NCI-H446 (cell line): Measurements from ENCODE around the gene C2CD4B.

ENCODE experiments used
- DNase-seq, 2 experiments: peaks; one replicate each; lab custom pipeline; 2025; lab: John Stamatoyannopoulos, UW

Gene C2CD4B

GRCh38 chr15:62147551-62147950, 17.5 kb downstream of the C2CD4B start:
- DNase-seq, result no peak

DNA sequence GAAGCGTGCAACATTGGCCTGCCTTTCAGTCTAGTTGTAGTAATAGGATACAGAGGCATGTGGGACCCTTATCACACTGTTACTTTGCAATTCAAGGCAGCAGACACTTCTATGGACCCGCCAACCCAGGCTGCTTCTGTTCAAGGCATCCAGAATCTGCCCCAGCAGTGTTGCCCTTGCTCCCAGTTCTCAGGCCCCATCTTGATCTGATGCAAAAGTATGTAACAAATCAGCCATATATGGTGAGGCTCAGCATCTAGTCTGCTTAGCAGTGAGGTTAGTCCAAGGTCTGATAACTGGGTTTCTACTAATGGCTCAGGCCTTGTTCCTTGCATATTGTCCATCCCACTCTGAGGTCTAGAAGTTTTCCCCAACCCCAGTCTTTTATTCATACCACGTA, 17.9 kb downstream of the C2CD4B start:
- no peak for DNase-seq

DNA sequence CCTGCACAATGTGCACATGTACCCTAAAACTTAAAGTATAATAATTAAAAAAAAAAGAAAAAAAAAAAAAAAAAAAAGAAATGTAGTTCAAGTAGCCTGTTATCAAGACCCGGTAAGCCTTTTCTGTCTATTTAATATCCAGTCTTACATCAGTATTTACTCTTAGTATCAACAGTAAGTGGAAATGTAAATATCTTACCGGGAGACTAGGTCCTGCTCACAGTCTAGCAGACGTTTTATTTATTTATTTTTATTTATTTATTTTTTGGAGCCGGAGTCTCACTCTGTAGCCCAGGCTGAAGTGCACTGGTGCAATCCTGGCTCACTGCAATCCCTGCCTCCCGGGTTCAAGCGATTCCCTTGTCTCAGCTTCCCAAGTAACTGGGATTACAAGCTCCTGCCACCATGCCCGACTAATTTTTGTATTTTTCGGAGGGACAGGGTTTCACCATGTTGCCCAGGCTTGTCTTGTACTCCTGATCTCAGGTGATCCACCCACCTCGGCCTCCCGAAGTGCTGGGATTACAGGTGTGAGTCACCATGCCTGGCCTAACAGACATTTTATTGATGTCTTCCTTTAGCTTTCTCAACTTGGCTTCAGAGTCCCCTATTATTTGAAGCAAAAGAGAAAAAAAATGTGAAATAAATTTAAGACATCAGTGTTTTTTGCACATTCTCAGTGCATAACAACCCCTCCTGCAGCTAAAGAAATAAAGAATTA, 19.9 kb downstream of the C2CD4B start:
- DNase-seq, result no peak

- no peak for DNase-seq
Measured at GRCh38 chr15:62142736-62143135, 22.3 kb downstream of the C2CD4B start.

GRCh38 chr15:62141643-62142588, 23.2 kb downstream of the C2CD4B start:
- peak; percentile 10 for DNase-seq

GRCh38 chr15:62141200-62141599, 23.9 kb downstream of the C2CD4B start:
- no peak for DNase-seq

DNA sequence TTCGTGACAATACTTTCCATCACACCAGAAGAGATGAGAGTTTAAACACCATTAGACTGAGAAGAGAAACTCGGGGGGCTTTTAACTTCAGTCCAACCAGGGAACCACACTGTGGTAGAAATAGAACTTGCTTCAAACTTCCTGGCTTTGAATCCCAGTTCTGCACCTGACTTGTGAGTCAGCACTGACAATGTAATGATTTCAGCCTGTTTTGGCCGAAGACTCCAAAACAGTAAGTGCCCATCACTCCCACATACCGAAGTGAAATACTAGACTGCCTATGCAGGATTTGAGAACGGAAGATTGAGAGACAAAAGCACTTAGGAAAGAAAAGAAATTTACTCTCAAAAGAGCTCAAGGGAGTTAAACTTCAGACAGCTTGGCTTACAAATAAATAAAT, 27.0 kb downstream of the C2CD4B start:
- no peak for DNase-seq

DNA sequence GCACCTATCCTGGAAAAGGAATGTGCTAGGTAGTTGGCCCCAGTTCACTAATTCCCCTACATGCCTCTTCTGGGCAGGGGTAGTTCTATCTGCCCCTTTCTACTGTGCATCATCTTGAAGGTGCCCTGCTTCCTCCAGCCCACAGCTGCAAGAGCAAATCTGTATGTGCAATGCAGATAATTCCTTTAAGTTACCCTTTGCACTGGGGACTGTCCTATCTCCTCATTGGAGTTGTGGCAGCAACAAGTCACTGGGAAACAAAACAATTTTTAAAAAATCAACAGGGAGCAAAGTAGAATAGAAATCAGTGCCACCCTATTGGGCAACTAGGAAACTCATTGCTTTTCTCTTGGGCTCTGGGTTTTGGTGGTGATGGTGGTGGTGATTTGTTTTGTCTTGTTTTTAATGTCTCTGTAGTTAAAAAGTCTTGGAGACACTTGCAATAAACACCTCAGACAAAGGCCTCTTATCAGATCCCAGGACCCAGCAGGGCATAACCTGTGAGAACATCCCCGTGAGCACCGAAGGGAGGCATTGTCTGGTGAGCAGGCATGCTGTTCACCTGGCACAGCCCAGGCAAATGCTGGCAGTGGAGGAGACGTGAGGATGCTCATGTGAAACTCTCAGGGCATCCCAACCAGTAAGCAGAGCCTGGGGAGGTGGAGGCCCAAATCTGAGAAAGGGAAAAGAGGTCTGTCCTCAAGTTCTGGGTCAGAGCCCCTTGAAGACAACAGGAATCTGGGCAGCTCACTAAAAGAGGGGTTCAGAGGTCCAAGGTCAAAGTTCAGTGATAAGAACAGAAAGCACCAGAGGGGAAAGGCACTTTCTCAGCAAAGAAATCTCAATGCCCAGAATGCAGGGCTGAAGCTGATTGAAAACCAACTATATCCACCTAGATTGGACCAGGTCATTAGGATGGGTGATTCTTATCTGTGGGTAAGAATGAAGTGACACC, 27.9 kb downstream of the C2CD4B start:
- no peak for DNase-seq

DNA sequence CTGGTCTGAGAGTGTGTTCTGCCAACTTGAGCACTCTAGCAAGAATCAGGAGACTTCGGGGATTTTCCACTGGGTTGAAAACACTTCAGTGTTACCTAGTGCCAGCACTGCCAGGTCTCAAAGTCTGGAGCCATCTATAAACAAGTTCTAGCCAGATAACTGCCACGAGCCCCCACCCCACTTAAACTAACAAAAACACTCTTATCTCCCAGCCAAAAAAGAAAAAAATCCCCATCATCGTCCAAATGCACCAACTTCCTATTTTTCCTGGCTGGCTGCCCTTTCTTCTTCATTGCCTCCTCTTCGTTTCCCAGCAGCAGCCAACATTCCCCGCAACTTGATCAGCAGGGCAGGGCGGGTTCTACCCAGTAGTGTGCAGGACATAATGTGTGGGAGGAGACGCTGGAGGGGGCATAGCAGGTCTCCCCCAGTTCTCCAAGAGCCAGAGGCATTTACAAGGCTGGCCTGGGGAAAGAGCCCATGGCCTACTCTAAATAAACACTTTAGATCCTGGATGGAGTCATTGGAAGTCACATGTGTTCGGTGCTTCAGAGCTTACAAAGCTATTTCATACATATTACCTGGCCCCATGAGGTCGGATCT, 29.5 kb downstream of the C2CD4B start:
- DNase-seq, result no peak

DNA sequence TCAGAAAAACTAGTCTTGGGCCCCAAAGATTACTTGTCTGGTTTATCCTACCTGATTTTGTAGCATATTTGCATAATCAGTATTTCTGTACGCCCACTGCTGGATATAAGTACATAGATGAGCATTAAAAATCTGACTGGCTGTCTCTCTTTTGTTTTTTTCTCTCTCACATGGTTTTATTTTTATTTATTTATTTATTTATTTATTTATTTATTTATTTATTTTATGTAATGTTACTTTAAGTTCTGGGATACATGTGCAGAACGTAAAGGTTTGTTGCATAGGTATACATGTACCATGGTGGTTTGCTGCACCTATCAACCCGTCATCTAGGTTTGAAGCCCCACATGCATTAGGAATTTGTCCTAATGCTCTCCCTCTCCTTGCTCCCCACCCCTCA, 31.9 kb downstream of the C2CD4B start:
- no peak for DNase-seq

DNA sequence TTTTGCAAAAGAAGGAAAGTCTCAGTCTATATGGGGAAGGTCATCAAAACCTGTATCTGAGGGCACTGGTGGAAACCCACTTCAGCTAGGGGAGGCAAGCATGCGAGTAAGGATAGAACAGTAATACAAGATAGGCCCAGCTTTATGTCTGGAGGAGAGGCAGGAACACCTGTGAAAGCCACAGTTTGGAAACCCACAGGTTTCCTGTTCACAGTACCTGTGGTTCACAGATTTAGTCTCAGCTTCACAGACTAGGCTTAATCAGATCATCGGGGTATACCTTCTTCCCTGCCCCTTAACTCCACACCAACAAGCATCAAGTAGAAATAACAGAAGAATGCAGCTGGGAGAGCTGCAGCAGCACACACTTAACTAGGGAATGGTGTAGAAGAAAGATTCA, 36.2 kb downstream of the C2CD4B start:
- no peak for DNase-seq

DNA sequence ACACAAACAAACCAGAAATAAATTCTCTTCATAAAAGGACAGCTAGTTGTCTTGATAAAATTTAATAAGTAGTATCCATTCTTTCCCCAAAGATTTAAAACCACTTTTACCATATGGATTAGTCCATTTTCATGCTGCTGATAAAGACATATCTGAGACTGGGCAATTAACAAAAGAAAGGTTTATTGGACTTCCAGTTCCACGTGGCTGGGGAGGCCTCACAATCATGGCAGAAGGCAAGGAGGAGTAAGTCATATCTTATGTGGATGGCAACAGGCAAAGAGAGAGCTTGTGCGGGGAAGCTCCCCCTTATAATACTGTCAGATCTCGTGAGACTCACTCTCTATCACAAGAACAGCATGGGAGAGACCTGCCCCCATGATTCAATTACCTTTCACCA, 38.7 kb downstream of the C2CD4B start:
- no peak for DNase-seq

GRCh38 chr15:62125773-62126172, 39.3 kb downstream of the C2CD4B start:
- peak in 1 of 2 experiments; percentile 58 for DNase-seq

DNA sequence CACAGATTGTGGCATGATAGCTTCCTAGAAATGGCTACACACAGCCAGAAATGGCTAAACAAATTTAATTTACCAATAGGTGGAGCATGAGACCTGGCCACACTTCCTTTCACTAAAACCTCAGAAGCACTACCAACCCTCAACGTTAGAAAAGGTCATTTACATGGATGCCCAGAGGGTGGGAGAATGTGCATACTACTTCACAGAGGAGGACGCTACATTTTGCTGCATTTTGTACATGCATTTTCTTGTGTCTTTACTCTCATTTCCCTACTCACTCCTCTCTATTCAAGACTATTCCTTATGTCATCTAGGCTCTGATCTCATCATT, 40.1 kb downstream of the C2CD4B start:
- no peak for DNase-seq

DNA sequence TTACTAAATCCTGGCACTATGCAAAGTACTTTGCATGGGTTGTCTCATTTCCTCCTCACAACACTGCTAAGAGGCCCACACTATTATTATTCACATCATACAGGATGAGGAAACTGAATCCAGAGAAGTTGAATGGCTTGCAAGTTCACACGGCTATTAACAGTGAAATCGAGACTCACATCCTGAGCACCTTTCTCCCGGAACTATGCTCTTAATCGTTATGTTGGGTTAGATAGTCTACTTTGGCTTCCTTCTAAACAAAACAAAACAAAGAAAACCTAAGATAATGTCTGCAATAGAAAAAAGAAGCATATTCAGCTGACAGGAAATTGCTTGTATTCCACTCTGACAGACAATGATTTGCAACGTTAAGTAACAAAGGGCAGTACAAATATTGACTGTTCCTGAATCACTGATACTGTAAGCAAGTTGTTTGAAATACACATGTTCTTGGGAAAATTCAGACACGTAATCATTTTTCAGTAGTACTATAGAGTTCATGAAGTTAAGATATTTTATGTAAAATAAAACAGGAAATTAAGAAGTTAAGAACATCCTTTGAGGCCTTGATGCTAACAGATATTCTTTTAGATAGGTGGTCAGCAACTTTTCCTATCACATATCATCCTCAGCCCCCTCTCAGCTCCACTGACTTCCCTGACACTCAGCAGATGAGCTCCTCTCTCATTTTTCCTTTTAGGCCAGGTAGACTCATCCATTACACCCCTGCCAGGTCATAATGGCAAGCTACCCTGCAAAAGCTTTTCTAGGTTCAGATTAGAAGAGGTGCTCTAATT, 40.7 kb downstream of the C2CD4B start:
- no peak for DNase-seq

DNA sequence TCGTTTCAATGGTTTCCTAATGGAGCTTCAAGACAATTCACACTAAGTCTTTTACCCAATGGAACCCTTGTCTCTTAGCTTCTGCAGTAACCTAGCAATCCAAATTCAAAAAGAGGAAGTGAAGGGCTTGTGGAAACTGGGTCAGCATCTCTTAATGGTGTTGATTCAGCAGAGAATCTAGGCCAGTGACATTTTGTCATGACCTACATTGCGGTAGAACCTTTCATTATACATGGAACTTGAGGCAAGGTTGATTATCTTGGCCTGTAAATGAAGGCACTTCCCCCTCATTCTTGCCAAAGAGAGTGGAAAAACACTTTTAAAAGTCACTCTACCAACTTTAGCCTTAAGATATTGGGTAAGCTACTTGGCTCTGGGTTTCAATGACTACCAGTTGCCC, 42.8 kb downstream of the C2CD4B start:
- DNase-seq, result no peak

GRCh38 chr15:62121273-62122015, 43.6 kb downstream of the C2CD4B start:
- no peak for DNase-seq

DNA sequence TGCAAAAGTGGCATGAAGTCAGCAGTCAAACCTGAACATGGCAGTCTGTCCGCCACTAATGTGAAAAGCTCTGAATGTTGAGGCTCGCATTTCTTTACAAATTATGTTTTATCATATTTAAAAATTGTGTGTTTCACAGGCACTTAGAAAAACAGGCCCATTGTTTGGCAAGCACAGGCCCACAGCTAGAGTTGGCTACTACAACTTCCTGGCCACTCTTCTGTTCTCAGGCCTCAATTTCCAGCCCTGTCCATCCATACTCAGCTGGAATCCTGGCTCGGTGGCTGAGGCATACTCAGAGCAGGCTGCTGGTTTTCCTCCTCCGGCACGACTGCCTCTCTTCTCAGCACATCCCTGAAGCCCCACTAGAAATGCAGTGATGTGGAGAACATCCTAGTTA, 44.3 kb downstream of the C2CD4B start:
- DNase-seq, result no peak

DNA sequence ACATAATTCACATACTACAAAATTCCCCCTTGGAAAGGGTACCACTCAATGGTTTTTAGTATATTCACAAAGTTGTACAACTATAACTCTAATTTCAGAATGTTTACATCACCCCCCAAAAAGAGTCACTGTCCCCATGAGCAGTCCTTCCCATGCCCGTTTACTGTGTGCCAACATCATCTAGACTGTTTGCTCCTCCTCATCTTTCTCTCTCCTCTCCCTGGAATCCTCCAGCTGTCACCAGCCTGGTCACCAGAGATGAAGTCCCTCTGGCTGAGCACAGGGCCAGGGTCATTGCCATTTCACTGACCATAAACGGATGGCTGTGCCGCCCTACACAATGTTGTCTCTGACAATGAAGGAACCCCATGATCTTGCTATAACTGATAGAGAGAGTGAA, 45.2 kb downstream of the C2CD4B start:
- no peak for DNase-seq

GRCh38 chr15:62119227-62119864, 45.7 kb downstream of the C2CD4B start:
- DNase-seq, result no peak
